Neural progenitor cell (in vitro differentiated cells): ENCODE measurements around the gene ABLIM2.

ENCODE experiments used
- CTCF ChIP-seq: fragments of 200-600 bp; sonication (generic); IDR thresholded peaks from 2 replicates; pipeline ENCODE4 v1.5.1; 2017; ENCODE audit warnings: antibody characterized with exemption, mild to moderate bottlenecking
- EZH2 ChIP-seq: fragments of 200-600 bp; sonication (generic); IDR thresholded peaks from 2 replicates; pipeline ENCODE4 v1.6.1; 2017; ENCODE audit warnings: antibody characterized with exemption, mild to moderate bottlenecking, moderate library complexity
- EZH2phosphoT487 ChIP-seq: fragments of 200-600 bp; sonication (generic); IDR thresholded peaks from 2 replicates; pipeline ENCODE4 v1.6.1; 2017; ENCODE audit warnings: antibody characterized with exemption

GRCh38 chr4:8148785-8149435, 9.7 kb downstream of the ABLIM2 start:
- TF ChIP-seq EZH2 (no peak), CTCF (no peak), EZH2phosphoT487 (no peak)
